GM18861 (cell line): Measurements from ENCODE around the gene USP35.

Experiments used
- ATAC-seq: cut with Tn5 transposase; IDR thresholded peaks from one replicate; pipeline ENCODE4 v1.9.1; 2021; ENCODE audit not compliant: unreplicated experiment

Gene USP35

GRCh38 chr11:78195917-78196560 lies 7.3 kb downstream of the USP35 start:
- ATAC-seq, result no peak

GRCh38 chr11:78196661-78197091 lies 8.0 kb downstream of the USP35 start:
- no peak for ATAC-seq

GRCh38 chr11:78197816-78198215 lies 9.1 kb downstream of the USP35 start:
- ATAC-seq, result no peak

- no peak for ATAC-seq
Measured at GRCh38 chr11:78199015-78199652, 10.4 kb downstream of the USP35 start.

- ATAC-seq, result no peak
Measured at GRCh38 chr11:78199653-78200015, 10.9 kb downstream of the USP35 start.

- ATAC-seq, result no peak
Measured at GRCh38 chr11:78200061-78200460, 11.3 kb downstream of the USP35 start.

- no peak for ATAC-seq
Measured at GRCh38 chr11:78200553-78200952, 11.8 kb downstream of the USP35 start.

- ATAC-seq, result no peak
Measured at GRCh38 chr11:78201096-78201818, 12.5 kb downstream of the USP35 start.

- ATAC-seq, result no peak
Measured at GRCh38 chr11:78202733-78203167, 14.0 kb downstream of the USP35 start.

- ATAC-seq, result no peak
Measured at GRCh38 chr11:78203184-78203583, 14.5 kb downstream of the USP35 start.

- no peak for ATAC-seq
Measured at GRCh38 chr11:78205256-78205655, 16.5 kb downstream of the USP35 start.

- ATAC-seq, result no peak
Measured at GRCh38 chr11:78205691-78206090, 17.0 kb downstream of the USP35 start.

- no peak for ATAC-seq
Measured at GRCh38 chr11:78207532-78208256, 19.0 kb downstream of the USP35 start.

GRCh38 chr11:78208257-78209165 lies 19.8 kb downstream of the USP35 start:
- ATAC-seq, result no peak

- ATAC-seq, result no peak
Measured at GRCh38 chr11:78209478-78209877, 20.8 kb downstream of the USP35 start.

- ATAC-seq, result no peak
Measured at GRCh38 chr11:78210000-78210608, 21.4 kb downstream of the USP35 start.

GRCh38 chr11:78211565-78211964 lies 22.8 kb downstream of the USP35 start:
- no peak for ATAC-seq

- no peak for ATAC-seq
Measured at GRCh38 chr11:78212586-78213371, 24.1 kb downstream of the USP35 start.
